ENCODE results near the gene KDSR.

DNA sequence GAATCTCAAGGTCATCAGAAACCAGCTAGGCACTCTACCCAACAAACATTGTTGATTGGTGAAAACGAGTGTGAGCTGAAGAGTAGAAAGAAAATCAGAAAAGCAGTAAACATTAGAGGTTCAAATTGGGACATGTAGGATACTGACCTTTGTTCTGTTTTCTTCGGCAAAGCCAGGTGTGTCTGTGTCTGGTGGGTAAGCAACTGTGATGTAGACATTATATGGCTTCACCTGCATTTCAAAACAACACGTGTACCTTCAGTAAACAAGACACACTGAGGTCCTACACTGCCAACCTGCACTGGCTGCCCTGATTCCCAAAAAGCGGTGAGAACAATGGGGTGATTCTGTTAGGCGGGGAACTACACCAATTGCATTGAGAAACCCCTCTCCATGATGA, 22.7 kb downstream of the KDSR start:
- TF ChIP-seq, protein P1, sequence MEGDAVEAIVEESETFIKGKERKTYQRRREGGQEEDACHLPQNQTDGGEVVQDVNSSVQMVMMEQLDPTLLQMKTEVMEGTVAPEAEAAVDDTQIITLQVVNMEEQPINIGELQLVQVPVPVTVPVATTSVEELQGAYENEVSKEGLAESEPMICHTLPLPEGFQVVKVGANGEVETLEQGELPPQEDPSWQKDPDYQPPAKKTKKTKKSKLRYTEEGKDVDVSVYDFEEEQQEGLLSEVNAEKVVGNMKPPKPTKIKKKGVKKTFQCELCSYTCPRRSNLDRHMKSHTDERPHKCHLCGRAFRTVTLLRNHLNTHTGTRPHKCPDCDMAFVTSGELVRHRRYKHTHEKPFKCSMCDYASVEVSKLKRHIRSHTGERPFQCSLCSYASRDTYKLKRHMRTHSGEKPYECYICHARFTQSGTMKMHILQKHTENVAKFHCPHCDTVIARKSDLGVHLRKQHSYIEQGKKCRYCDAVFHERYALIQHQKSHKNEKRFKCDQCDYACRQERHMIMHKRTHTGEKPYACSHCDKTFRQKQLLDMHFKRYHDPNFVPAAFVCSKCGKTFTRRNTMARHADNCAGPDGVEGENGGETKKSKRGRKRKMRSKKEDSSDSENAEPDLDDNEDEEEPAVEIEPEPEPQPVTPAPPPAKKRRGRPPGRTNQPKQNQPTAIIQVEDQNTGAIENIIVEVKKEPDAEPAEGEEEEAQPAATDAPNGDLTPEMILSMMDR (IDR thresholded peaks at IDR 0.05) = no peak
- TF ChIP-seq POLR2A (IDR thresholded peaks at IDR 0.05) = no peak
